GM18502 (cell line): Measurements from ENCODE around the gene LINGO1.

ENCODE experiments used
- ATAC-seq: cut with Tn5 transposase; IDR thresholded peaks from one replicate; pipeline ENCODE4 v1.9.1; 2021; ENCODE audit warnings: mild to moderate bottlenecking; ENCODE audit not compliant: unreplicated experiment, poor library complexity

LINGO1 gene

DNA sequence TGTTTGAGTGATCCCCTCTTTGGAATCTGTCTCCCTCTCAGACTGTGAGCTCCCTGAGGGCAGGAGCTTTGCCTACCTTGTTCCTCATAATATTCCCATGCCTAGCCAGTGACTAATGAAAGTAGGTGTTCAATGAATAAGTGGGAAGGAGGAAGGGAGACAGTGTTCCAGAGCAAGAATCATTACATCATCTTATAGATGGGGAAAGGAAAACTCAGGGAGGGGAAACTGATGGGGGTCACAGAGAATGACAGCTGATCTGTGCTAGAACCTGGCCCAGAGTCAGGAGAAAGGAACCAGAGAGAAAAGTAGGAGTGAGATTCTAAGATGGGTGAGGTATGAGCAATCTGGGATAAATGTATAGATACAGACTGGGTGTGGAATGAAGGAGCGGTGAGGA, 29.9 kb downstream of the LINGO1 start:
- ATAC-seq, result no peak

DNA sequence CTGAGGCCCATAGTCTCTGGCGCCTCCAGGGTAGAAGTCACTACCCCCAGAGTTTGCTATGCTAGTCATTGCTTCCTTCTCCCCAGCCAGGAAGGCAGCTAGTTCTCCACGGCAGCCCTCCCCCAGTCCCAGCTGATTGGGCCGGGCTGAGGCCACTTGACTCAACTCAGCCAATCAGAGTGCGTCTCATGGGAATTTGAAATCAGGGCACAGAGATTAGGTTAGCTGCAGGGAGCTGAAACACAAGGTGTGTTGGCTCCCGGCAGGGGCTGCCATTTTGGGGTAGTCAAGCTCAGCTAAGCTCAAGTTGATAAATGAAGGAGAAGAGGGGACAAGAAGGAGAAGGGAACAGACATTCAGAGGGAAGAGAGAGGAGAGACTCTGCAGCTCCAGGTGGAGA, 32.8 kb downstream of the LINGO1 start:
- no peak for ATAC-seq

DNA sequence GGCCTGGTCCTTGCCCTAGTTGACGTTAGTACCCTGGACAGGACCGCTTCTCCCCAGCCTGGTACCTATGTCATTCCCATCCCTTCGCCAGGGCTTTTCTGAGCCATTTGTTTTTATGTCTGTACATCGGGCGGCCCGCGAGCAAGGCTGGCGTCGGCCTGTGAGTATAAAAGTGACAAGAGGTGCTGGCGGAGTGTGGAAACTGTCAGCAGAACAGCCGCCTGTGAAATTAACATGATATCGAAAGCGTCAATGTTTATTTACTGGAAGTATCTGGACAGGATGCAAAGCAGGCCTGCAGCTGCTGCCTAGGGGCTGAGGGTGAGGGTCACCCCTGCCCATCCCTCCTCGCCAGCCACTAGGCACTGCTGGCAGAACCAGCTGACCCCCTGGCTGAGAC, 33.4 kb downstream of the LINGO1 start:
- ATAC-seq, result no peak

DNA sequence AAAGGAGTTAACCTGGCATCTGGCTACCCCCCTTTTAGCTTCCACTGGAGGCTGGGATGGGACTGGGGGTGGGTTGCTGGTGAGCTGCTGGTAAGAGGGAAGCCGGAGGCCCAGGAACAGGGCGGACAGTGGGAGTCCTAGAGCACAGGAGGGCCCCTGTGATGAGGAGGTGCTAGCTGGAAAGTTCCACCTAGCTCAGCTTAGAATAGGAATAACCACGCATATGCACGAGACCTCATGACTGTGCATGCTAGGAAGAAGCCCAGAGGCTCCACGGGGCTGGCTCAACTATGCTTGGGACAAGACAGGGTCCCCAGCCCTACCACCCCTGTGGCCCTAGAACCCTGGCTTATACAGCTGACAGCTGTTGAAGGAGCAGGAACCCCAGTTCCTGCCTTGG, 34.1 kb downstream of the LINGO1 start:
- ATAC-seq, result no peak

DNA sequence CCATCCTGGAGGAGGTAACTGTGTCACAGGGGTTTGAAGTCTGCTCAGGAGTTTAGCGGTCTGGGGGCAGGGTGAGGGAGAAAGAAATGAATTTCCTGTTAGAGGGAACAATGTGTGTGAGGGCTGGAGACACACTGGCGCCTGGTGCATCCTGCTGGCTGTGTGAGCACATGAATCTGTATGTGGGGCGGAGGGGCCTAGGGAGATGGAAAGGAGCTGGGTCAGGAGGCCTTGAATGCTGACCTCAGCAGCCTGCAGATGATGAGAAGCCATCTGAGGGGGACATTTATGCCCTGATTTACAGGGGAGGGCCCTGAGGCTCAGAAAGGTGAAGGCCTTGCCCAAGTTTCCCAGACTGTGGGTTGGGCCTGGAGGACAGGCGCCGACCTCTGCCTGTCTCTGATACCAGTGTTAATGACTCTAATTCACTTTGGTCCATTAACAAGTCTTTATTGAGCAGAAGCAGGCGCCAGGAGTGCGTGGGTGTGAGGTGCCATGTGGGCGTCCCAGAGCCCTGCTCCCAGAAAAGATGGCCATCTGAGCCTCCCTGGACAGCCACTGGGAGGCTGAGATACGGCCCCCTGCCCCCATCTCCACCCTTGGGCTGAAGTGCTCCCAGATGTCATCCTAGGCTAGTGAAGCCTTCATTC, 34.8 kb downstream of the LINGO1 start:
- no peak for ATAC-seq

DNA sequence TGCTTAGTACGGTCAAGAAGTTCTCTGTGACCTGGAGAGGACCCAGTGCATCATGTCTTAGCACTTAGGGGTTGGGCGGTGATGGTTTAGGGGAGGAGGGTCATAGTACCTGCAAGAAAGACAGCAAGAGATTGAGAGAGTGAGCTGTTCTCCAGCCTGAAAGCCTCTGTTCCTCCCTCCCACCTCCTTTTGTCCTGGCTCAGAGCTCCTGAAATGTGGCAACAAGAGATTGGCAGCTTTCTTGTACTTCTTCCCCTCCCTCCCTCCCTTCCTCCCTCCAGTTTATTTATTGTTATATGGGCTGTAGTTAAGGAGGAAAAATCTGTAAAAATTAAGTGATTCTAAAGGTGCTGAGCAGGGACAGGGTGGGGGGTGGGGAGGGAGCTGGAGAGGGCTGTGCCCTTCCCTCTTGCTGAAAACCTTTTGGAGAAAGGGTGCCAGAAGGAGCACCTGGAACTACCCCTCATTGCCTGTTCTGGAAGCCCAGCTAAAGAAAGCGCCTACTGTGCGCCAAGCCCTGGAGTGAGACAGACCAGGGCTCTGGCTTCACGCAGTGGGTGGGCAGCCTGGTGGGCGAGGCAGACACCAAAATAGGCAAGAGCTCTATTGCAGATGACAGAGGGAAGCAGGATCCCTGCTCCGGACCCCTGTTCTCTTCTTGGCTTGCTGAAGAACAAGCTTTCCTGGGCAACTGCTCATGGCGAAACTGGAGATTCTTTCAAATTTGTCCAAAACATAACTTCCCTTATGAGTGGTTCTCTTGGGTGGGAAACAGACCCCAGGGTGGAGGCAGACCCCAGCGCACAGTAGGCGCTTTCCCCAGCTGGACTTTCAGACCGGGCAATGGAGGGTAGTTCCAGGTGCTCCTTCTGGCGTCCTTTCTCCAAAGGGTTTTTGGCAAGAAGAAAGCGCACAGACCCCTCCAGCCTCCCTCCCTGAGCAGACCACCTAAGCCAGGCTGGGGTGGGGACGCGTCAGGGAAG, 35.6 kb downstream of the LINGO1 start:
- ATAC-seq, result no peak

DNA sequence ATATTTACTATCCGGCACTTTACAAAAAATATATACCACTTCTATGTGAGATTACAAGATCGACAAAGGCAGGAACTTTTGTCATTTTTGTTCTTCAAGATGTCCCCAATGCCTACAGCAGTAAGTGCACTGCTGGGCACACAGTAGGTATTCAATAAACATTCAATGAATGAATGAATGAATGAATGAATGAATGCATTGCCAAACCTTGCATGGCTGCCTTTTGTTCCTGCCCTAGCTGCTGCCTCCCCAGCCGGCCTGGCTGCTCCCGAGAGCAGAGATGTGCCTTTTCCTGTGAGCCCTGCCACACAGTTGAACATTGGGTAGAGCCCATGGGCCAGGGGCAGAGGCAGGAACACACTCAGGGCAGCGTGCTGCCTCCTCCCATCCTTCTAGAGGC, 37.5 kb downstream of the LINGO1 start:
- no peak for ATAC-seq

DNA sequence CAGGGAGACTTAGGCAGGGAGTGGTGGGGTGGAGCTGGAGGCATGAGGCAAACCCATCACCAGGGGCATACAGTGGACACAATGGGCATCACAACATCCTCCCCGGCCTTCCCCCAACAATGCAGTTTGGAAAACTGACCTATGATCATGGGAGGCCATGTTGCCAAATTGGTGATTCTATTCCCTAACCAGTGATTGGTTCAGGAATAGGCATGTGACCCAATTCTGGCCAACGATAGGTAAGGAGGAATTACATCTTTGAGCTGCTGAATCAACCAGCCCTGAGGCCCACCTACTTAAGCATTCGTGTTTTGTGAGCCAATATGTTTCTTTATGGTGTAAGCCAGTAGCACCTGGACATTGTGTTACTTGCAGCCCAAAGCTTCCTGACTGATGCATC, 40.0 kb downstream of the LINGO1 start:
- ATAC-seq, result no peak

DNA sequence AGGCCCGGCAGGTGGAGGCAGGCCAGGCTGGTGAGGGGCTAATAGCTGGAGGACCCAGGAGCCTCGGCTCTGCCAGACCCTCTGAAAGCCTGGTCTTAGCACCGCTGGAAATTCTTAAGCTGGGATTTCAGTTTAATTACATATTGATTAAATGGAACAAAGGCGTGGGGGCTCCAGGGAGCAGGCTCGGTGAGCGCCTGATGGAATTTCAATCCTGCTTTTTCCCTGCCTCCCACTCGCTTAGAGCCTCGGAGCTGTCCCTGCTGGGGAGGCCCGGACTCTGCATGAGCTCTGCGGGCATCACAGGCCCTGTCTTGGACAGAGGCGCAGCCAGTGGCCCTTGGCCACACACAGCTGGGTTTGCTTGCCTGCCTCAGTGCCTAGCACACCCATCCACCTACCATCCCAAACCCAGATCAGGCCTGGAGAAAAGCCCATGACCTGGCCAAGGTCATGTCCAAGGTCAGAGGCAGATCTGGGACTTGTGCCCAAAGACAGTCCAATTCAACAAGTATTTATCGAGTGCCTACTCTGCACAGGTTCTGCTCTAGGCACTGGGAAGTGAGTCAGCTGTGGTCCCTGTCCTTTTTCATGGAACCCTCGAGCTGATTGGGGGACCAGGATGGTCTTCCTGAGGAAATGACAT, 40.6 kb downstream of the LINGO1 start:
- ATAC-seq, result no peak

DNA sequence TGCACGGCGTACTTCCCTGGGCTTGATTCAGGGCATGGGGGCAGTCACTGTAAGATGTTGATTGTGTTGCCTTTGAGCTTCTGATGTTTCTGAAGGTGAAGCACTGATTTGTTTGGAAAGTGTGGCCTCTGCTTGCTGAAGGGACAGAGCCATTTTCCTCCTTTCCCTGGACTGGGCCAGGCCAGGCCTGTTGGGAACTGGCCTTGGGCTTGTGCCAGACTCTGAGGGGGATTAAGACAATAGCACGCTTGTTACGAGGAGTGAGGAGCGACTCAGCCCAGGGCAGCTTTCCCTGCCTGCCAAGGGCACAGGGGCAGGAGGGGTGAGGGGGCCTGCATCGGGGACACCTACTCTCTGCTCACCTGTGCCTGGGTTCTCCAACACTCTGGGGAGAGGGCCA, 42.9 kb downstream of the LINGO1 start:
- no peak for ATAC-seq

DNA sequence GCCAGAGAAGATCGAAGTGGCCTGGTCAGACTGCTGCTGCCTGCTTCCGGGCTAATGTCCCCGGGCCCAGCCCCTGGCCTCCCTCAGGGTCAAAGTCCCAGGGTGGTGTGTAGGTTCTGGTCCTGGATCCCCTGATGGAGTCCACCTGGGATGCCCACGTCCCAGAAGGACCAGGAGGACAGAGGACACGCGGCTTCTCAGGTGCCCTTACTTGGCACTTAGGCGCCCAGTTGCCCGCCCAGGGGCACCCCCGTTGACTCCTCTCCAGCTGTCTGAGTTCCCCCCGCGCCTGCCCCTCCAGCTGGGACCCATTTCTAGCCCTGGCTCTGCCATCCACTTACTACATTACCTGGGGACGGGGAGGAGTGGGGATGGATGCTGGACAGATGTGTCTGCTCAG, 44.6 kb downstream of the LINGO1 start:
- no peak for ATAC-seq

DNA sequence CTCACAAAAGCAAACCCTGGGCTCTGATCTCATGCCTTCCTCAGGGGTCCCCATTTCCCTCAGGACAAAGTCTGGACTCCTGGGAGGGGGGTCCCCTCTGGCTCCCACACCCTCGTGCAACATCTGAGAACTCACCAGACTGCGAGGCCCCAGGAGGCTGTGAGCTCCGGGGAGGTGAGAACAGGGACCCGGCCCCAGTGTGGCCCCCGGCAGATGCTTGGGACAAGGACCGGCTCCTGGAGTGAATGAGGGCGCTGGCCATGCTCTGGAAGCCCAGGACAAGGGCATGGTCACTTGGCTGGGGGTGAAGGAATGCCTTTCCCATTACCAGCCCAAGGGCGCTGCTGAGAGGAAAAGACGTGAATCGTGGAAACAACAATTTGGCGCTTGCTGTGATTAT, 48.0 kb downstream of the LINGO1 start:
- no peak for ATAC-seq

DNA sequence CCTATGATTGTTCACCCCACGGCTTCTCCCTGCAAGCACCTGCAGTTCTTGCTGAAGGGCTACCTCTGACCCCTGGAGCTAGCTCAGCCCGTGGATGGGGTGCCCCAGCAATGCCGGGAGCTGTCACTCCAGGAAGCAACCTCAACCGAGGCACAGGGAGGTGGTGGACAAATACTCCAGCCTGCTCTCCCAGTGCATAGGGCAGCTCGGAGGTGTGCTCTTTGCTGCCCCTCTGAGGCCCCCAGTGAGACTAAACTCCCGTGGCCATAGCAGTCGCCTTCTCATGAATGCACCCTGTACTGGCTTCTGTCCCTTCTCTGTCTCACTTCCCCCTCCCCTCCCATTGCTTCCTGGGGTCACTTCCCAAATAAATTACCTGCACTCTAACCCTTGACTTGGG, 48.5 kb downstream of the LINGO1 start:
- ATAC-seq, result no peak

DNA sequence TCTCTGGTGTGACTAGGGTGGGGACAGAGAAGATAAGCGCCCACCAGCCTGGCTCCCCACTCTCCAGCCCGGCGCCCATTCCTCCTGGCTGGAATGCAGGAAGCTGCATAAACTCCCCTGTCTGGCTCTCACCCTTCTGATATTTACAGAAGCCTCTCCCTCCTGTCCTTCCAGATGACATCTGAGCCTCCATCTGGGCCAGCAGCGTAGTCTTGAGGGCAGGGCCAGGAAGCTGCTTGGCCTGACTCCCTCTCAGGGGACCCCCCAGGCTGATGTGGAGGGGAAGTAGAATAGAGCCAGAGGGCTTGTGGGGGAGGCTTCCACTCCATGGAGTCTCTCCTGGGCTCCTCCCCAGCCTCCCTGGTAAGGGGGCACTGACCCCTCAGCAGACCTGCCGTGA, 49.9 kb downstream of the LINGO1 start:
- no peak for ATAC-seq

DNA sequence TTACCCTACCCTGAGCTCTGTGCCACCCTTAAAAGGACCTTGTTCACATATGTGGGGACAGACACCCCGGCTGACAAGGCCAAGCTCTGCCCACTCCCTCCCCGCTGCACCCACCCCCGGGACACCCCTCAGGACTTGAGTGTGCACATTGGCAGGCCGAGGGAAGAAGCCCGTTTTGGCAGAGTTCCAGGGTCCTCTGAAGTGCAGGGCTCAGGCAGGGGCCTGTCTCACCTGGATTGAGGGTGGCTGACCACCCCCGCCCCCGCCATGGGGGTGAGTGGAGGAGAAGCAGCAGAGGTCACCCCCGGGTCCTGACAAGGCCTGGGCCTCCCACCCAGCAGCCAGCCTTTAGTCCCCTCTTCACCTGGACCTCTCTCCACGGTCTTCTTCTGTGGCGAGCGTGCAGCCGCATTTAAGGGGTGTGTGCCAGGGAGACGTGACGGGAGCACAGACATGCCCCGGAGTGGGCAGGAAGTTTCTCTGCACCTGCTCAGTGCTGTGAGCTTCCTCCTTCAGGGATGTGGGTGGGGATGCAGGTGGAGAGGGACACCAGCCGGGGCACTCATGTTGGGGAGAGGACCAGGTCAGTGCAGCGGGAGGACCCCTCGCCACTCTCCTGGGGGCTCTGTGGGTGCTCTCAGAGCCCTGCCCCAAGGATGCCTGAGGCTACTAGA, 50.7 kb downstream of the LINGO1 start:
- ATAC-seq, result no peak

DNA sequence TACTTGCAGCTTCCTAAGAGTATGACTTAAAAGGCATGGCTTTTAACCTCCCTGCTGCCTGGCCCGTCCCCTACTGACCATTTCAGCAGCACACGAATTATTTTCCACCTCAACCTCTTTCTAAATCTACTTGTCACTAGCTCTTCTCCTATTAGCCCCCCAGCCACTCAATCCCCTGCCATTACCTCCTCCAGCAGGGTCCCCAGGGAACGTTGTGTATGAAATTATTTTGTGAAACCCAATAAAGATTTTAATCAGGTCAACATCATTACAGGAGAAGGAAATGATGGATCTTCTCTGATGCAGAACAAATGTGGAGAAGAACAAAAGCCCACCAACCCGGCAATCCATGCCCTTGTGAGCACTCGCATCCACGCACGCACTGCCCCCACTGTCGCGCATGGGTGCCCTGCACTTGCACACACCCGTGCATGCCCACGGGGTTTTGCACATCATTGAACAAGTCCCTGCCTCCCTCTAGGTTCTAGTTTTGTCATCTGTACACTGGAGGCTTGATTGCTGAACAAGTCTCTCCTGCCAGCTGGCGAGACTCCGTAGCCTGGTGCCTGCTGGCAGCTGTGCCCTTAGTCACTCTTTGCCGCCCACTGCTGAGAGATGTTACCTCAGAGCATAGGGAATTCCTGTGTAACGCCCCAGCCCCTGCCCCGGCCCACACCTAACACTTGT, 51.6 kb downstream of the LINGO1 start:
- no peak for ATAC-seq

DNA sequence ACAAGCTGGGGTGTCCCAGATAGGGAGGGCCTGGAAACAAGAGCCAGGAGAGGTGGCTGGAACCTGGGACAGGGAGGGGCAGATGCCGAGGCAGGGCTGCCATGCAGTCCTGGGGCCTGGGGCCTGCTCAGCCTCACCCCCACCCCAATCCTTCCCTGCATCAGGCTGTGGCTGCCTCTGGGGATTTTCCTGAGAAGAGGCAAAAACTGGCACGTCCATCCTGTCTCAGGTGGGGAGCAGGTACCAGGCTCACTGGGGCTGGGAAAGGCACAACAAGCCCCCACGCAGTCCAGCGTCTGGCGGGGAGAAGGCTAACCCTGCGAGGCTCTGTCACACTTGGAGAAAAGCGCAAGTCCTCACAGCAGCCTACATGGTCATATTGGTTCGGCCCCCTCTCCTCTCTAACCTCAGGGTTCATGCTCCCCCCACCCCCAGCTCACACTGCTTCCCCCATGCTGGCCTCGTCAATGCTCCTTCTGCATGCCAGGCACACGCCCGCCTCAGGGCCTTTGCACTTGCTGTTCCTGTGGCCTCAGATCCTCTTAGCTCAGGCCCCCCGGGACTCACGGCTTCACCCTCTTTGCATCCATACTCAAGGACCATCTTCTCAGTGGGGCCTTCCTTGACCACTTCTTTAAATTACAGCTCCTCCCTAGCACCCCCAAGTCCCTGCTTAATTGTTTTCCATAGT, 53.1 kb downstream of the LINGO1 start:
- no peak for ATAC-seq

DNA sequence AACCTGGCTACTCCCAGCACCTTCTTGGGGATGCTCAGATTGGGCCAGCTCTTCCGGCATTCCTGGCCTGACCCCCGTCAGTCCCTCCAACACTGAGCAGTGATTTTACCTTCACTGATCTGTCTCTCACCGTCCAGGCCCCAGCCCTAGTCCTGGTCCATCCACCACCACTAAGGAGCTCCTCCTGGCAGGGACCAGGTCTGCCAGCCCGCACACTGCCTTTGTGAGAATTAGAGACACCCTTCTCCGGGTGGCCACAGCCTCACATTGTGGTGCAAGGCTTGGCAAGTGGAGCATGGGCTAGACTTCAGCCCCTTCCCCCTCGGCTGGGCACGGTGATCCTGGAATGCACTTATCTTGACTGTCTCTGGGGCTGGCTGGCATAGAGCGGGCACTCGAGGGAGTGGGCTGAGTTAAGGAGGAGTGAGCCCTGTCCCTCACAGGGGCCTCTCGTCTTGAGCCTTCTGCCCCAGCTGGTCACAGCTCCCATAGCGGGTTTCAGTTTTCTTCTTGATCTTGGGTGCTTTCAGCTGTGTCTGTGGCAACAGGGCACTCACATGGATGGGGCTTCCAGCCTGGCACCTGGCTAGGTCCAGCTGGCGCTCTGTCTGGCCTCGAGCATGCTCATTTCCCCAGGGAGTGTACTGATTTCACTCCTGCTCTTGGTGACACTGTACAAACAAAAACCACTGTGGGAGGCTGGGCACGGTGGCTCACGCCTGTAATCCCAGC, 53.9 kb downstream of the LINGO1 start:
- no peak for ATAC-seq

DNA sequence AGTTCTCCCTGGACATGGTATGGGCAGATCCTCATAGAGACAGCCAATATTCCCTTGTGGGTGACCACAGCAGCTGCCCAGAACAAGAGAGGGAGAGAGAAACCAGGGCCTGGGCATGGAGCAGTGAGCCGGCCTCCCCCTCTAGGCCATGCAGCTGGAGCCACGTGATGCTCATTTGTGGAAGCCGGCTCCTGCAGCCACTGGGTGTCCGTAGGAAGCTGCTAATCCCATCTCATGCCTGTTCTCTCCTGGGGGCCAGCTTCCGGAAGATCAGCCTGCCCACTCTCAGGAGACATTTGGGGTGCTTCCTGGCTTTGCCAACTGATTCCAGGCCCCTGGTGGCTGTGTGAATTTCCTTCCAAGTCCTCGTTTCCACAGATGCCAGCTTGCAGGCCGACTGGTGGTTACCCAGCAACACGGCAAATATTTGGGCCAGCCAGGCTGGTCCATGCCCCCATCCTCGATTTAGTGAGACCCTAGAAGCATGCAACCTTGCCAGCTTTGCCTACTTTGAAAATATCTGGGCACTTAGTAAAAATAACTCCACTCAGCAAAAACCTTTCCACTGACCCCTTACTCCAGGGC, 55.3 kb downstream of the LINGO1 start:
- ATAC-seq, result no peak
